Measurements from ENCODE around the gene ISG15. TPM values are rescaled to one million over a fixed set of nuclear protein-coding genes. Genes with fewer than 3 reads are reported as not detected.

The ISG15 gene
- total and polyA plus RNA-seq, 7 donors, result 49.4 to 357 (median 78.7) TPM

- no peak for DNase-seq
- H3K27ac ChIP-seq, result peak within 1 kb of the TSS in 3 of 4 donors; percentile 41 to 56 (median 46)
- peaks cover 0 to 14% (median 0%) of the 10 kb centered on the region in 4 donors for H3K36me3 ChIP-seq
- H3K4me3 ChIP-seq, result peak within 1 kb of the TSS; percentile 32 to 65 (median 56)
- H3K9me3 ChIP-seq, result no peaks in the 10 kb centered on the region
- 4 to 5% methylated on average over 31 of the region's 31 CpGs for WGBS, 2 donors
- H3K27me3 ChIP-seq, result peaks cover 10 to 47% (median 31%) of the 10 kb centered on the region in 3 donors
- intact Hi-C loops (cut with DNase I), result no loop called here
- TF ChIP-seq EP300 (IDR thresholded peaks at IDR 0.05) (no peak), CTCF (IDR thresholded peaks at IDR 0.05) (no peak), POLR2A (IDR thresholded peaks at IDR 0.05) (no peak), POLR2AphosphoS5 (IDR thresholded peaks at IDR 0.05) (no peak)
- H3K4me1 ChIP-seq, result peaks cover 0 to 23% (median 19%) of the 10 kb centered on the region in 4 donors
Observed at GRCh38 chr1:966135-966703, 47.1 kb upstream of the ISG15 start, which contains the start of gene PLEKHN1. Gene PLEKHN1 (plus strand): TSS chr1:966482. CDS start chr1:966532, 50 bp downstream.

GRCh38 chr1:966704-967300 is 46.5 kb upstream of the ISG15 start:
- DNase-seq, result peak; percentile 83
- H3K27me3 ChIP-seq, result peaks cover 15 to 53% (median 36%) of the 10 kb centered on the region in 3 donors
- H3K27ac ChIP-seq, result peak overlapping the region in 3 of 4 donors; percentile 41 to 56 (median 46)
- intact Hi-C loops (cut with DNase I), result no loop called here
- H3K4me1 ChIP-seq, result peaks cover 0 to 17% (median 14%) of the 10 kb centered on the region in 4 donors
- peaks cover 0 to 14% (median 0%) of the 10 kb centered on the region in 4 donors for H3K36me3 ChIP-seq
- TF ChIP-seq POLR2AphosphoS5 (IDR thresholded peaks at IDR 0.05), result peak in 2 of 4 donors; percentile 23 to 38
- TF ChIP-seq POLR2A (IDR thresholded peaks at IDR 0.05), result no peak
- no peak for TF ChIP-seq EP300 (IDR thresholded peaks at IDR 0.05)
- no peak for TF ChIP-seq CTCF (IDR thresholded peaks at IDR 0.05)
- H3K9me3 ChIP-seq, result no peaks in the 10 kb centered on the region
- 1% methylated on average over 60 of the region's 60 CpGs for WGBS, 2 donors
- H3K4me3 ChIP-seq, result peak overlapping the region; percentile 32 to 65 (median 56)

- peaks cover 0 to 8% (median 0%) of the 10 kb centered on the region in 4 donors for H3K36me3 ChIP-seq
- no peaks in the 10 kb centered on the region for H3K9me3 ChIP-seq
- H3K27ac ChIP-seq, result no peak overlapping the region
- H3K4me1 ChIP-seq, result peaks cover 0 to 16% (median 13%) of the 10 kb centered on the region in 4 donors
- no peak for DNase-seq
- peaks cover 24 to 62% (median 45%) of the 10 kb centered on the region in 3 donors for H3K27me3 ChIP-seq
- TF ChIP-seq POLR2A (IDR thresholded peaks at IDR 0.05) (no peak), POLR2AphosphoS5 (IDR thresholded peaks at IDR 0.05) (no peak), CTCF (IDR thresholded peaks at IDR 0.05) (no peak), EP300 (IDR thresholded peaks at IDR 0.05) (no peak)
- peak overlapping the region in 1 of 4 donors; percentile 59 for H3K4me3 ChIP-seq
- intact Hi-C loops (cut with DNase I), result no loop called here
- 53 to 69% methylated on average over 23 of the region's 23 CpGs for WGBS, 2 donors
Observed at GRCh38 chr1:967466-968343, 45.6 kb upstream of the ISG15 start.

- Histone ChIP-seq H3K27me3 (peaks cover 28 to 79% (median 62%) of the 10 kb centered on the region in 3 donors), H3K4me1 (peaks cover 0 to 16% (median 13%) of the 10 kb centered on the region in 4 donors), H3K36me3 (no peaks in the 10 kb centered on the region), H3K4me3 (no peak overlapping the region), H3K9me3 (no peaks in the 10 kb centered on the region), H3K27ac (no peak overlapping the region)
- no peak for DNase-seq
- intact Hi-C loops (cut with DNase I), result no loop called here
- TF ChIP-seq EP300 (IDR thresholded peaks at IDR 0.05) (no peak), POLR2A (IDR thresholded peaks at IDR 0.05) (no peak)
- 77 to 89% methylated on average over 15 of the region's 15 CpGs for WGBS, 2 donors
Observed at GRCh38 chr1:969260-969855, 43.9 kb upstream of the ISG15 start.
